Fibroblast of the aortic adventitia (primary cell): ENCODE measurements around the gene SSTR1. TPM values are rescaled to one million over a fixed set of nuclear protein-coding genes. Genes with fewer than 3 reads are reported as not detected.
A peak's percentile ranks its signal among the peaks of the same experiment; 100 is the strongest.

ENCODE experiments used
- DNase-seq: peaks from one replicate; pipeline ENCODE4 v3.0.0-alpha.2; 2010; ENCODE audit warnings: low read depth
- H3K4me3 ChIP-seq: 2 replicates; pipeline ENCODE4 v1.5.1; 2011; ENCODE audit warnings: low read depth, mild to moderate bottlenecking, control low read depth, low read length, moderate library complexity
- CTCF ChIP-seq: IDR thresholded peaks from 2 replicates; pipeline ENCODE4 v1.5.1; 2011; ENCODE audit warnings: mild to moderate bottlenecking, low read length, control low read depth, inconsistent platforms; ENCODE audit not compliant: insufficient read depth
- total RNA-seq: library from RNA; depleted of rRNA; stranded (reverse); fragments of >200 nt; gene quantifications from 2 replicates; pipeline ENCODE4 v1.2.3, GENCODE V29; 2012; ENCODE audit warnings: low replicate concordance

The SSTR1 gene
- total RNA-seq, 1 donor = 0.63 TPM

GRCh38 chr14:38253676-38254075, 46.0 kb downstream of the SSTR1 start:
- no peak for DNase-seq
- H3K4me3 ChIP-seq = no peak overlapping the region
- no peak for TF ChIP-seq CTCF

- DNase-seq = no peak
- TF ChIP-seq CTCF = no peak
- no peak overlapping the region for H3K4me3 ChIP-seq
These were observed 47.1 kb downstream of the SSTR1 start for GRCh38 chr14:38254571-38255407.

GRCh38 chr14:38255408-38255672, 47.6 kb downstream of the SSTR1 start:
- no peak overlapping the region for H3K4me3 ChIP-seq
- no peak for DNase-seq
- no peak for TF ChIP-seq CTCF

GRCh38 chr14:38255673-38256532, 48.2 kb downstream of the SSTR1 start, which contains the start of gene CLEC14A:
Gene CLEC14A (minus strand): TSS chr14:38256093. CDS start chr14:38256022, 71 bp downstream.
- H3K4me3 ChIP-seq = no peak within 1 kb of the TSS
- no peak for TF ChIP-seq CTCF
- DNase-seq = peak; percentile 69

GRCh38 chr14:38256533-38256840, 48.8 kb downstream of the SSTR1 start:
- no peak overlapping the region for H3K4me3 ChIP-seq
- TF ChIP-seq CTCF = peak; percentile 11
- no peak for DNase-seq

- no peak overlapping the region for H3K4me3 ChIP-seq
- DNase-seq = no peak
- TF ChIP-seq CTCF = no peak
These were observed 49.8 kb downstream of the SSTR1 start for GRCh38 chr14:38257507-38257906.
